Astrocyte (in vitro differentiated cells and primary cell): ENCODE measurements around the gene SPATA1. TPM values are rescaled to one million over a fixed set of nuclear protein-coding genes. Genes with fewer than 3 reads are reported as not detected.

Experiments used
- DNase-seq: peaks from one replicate; pipeline ENCODE4 v3.0.0-alpha.2; 2010; ENCODE audit warnings: low read depth
- FAIRE-seq: peaks from 2 replicates; lab custom pipeline; 2011; peaks lifted over from hg19 to GRCh38; lab: Jason Lieb, UNC
- H2AFZ ChIP-seq: 2 replicates; pipeline ENCODE4 v1.6.0; 2012; ENCODE audit warnings: low read depth, low read length, inconsistent platforms
- H3K27ac ChIP-seq: 2 replicates; pipeline ENCODE4 v1.5.1; 2011; ENCODE audit warnings: low read depth, low read length, inconsistent platforms
- H3K27me3 ChIP-seq: 2 replicates; pipeline ENCODE4 v1.6.0; 2011; ENCODE audit warnings: low read length, inconsistent platforms; ENCODE audit not compliant: insufficient read depth
- H3K36me3 ChIP-seq: 2 replicates; pipeline ENCODE4 v1.5.1; 2011; ENCODE audit warnings: low read length, inconsistent platforms; ENCODE audit not compliant: insufficient read depth
- H3K4me1 ChIP-seq: 2 replicates; pipeline ENCODE4 v1.5.1; 2011; ENCODE audit warnings: low read length, inconsistent platforms; ENCODE audit not compliant: insufficient read depth
- H3K4me2 ChIP-seq: 2 replicates; pipeline ENCODE4 v1.6.0; 2012; ENCODE audit warnings: low read length, inconsistent platforms
- H3K4me3 ChIP-seq: 2 replicates; pipeline ENCODE4 v1.5.1; 2011; ENCODE audit warnings: low read depth, mild to moderate bottlenecking, low read length, inconsistent platforms; ENCODE audit not compliant: insufficient read depth
- H3K79me2 ChIP-seq: 2 replicates; pipeline ENCODE4 v1.6.0; 2012; ENCODE audit warnings: mild to moderate bottlenecking, low read length, inconsistent platforms; ENCODE audit not compliant: insufficient read depth
- H3K9ac ChIP-seq: 2 replicates; pipeline ENCODE4 v1.6.0; 2012; ENCODE audit warnings: mild to moderate bottlenecking, low read length, inconsistent platforms
- H3K9me3 ChIP-seq: 2 replicates; pipeline ENCODE4 v1.5.1; 2012; ENCODE audit warnings: low read depth, mild to moderate bottlenecking, low read length, inconsistent platforms; ENCODE audit not compliant: insufficient read depth
- H4K20me1 ChIP-seq: 2 replicates; pipeline ENCODE4 v1.6.0; 2012; ENCODE audit warnings: low read length, inconsistent platforms; ENCODE audit not compliant: insufficient read depth
- H3K27ac Mint-ChIP-seq: one replicate; pipeline ENCODE4 v1.8.0; 2021; ENCODE audit warnings: mild to moderate bottlenecking, mixed read lengths; ENCODE audit not compliant: unreplicated experiment
- H3K27me3 Mint-ChIP-seq: one replicate; pipeline ENCODE4 v1.8.0; 2021; ENCODE audit warnings: low read depth, mixed read lengths; ENCODE audit not compliant: unreplicated experiment
- H3K36me3 Mint-ChIP-seq: one replicate; pipeline ENCODE4 v1.8.0; 2021; ENCODE audit warnings: low read depth, mixed read lengths; ENCODE audit not compliant: unreplicated experiment
- H3K4me1 Mint-ChIP-seq: one replicate; pipeline ENCODE4 v1.8.0; 2021; ENCODE audit warnings: low read depth, mixed read lengths; ENCODE audit not compliant: unreplicated experiment
- H3K4me3 Mint-ChIP-seq: one replicate; pipeline ENCODE4 v1.8.0; 2021; ENCODE audit warnings: mild to moderate bottlenecking, moderate library complexity, mixed read lengths; ENCODE audit not compliant: unreplicated experiment
- H3K9me3 Mint-ChIP-seq: one replicate; pipeline ENCODE4 v1.8.0; 2021; ENCODE audit warnings: mild to moderate bottlenecking, mixed read lengths; ENCODE audit not compliant: unreplicated experiment
- EZH2 ChIP-seq: IDR thresholded peaks from 2 replicates; pipeline ENCODE4 v1.6.1; 2012; ENCODE audit warnings: mild to moderate bottlenecking, low read length, inconsistent platforms; ENCODE audit not compliant: insufficient read depth
- total RNA-seq: library from RNA; stranded (reverse); gene quantifications from 2 replicates; pipeline ENCODE4 v1.2.1, GENCODE V29; 2021
- TF ChIP-seq, protein P1 (sequence below): IDR thresholded peaks from 2 replicates; pipeline ENCODE4 v1.5.1; 2011; ENCODE audit warnings: low read depth, mild to moderate bottlenecking, inconsistent platforms, low read length, moderate library complexity; ENCODE audit not compliant: insufficient read depth

The SPATA1 gene
- total RNA-seq, 1 donor from 2014 or later, result 1.4 TPM

DNA sequence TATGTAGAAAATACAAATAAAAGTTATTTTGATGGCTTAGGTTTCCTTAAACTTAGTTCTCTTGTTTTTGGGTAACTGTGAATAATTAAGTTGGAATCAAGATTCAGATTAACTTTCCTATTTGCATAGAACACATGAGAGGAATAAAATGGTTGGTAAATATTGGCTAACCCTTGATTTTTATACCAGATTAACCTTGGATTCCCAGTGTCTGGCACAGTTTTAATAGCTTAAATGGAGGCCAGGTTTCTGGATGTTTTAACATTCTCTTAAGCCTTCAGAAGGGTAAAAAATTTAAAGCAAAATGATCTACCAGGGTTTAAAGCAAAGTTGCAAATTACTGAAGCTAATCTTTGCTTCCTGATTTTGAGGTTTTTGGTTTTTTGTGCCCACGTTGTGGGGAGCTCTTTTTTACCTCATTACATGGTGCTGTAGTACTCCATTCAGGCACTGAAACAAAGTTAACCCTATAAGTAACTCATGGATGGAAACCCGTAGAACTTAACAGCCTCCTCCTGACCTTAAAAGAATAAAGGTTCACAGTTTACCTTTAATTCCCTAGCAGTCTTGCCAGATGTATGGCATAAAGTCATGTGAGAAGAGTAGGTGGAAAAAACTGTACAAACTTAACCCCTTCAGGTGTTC lies 8.4 kb upstream of the SPATA1 start:
- H3K9me3 ChIP-seq, result no peaks in the 10 kb centered on the region
- Mint-ChIP-seq H3K4me1 (peaks cover 7% of the 10 kb centered on the region), H3K9me3 (no peaks in the 10 kb centered on the region), H3K4me3 (no peak overlapping the region), H3K27me3 (no peaks in the 10 kb centered on the region), H3K36me3 (peaks cover 13% of the 10 kb centered on the region), H3K27ac (no peak overlapping the region)
- peaks cover 33% of the 10 kb centered on the region for H4K20me1 ChIP-seq
- peaks cover 46% of the 10 kb centered on the region for H3K36me3 ChIP-seq
- no peak overlapping the region for H3K4me3 ChIP-seq
- peaks cover 47% of the 10 kb centered on the region for H3K79me2 ChIP-seq
- FAIRE-seq (no peak), DNase-seq (no peak)
- no peaks in the 10 kb centered on the region for H3K4me1 ChIP-seq
- H3K27me3 ChIP-seq, result no peaks in the 10 kb centered on the region
- H2AFZ ChIP-seq, result no peak overlapping the region
- TF ChIP-seq, protein P1, sequence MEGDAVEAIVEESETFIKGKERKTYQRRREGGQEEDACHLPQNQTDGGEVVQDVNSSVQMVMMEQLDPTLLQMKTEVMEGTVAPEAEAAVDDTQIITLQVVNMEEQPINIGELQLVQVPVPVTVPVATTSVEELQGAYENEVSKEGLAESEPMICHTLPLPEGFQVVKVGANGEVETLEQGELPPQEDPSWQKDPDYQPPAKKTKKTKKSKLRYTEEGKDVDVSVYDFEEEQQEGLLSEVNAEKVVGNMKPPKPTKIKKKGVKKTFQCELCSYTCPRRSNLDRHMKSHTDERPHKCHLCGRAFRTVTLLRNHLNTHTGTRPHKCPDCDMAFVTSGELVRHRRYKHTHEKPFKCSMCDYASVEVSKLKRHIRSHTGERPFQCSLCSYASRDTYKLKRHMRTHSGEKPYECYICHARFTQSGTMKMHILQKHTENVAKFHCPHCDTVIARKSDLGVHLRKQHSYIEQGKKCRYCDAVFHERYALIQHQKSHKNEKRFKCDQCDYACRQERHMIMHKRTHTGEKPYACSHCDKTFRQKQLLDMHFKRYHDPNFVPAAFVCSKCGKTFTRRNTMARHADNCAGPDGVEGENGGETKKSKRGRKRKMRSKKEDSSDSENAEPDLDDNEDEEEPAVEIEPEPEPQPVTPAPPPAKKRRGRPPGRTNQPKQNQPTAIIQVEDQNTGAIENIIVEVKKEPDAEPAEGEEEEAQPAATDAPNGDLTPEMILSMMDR, result no peak
- no peak for TF ChIP-seq EZH2
- H3K27ac ChIP-seq, result no peak overlapping the region
- no peak overlapping the region for H3K9ac ChIP-seq
- H3K4me2 ChIP-seq, result no peak overlapping the region

DNA sequence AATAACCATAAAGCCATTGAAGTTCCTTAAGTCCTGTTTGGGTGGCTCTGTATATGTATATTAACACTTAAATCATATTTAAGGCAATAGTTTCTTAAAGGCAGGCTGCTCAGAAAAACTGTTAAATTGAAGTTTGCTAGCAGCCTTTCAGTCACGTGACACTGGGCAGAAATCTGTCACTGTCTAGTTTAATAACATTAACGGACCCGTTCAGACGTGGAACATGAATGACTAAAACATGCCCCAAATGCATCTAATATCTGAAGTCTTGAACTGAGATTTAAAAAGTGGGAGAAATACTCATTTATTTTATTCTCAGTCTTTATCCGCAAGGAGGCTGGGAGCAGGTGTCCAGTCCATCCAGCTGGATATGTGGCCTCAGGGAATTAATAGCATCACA lies 3.3 kb upstream of the SPATA1 start:
- H3K27ac ChIP-seq, result no peak overlapping the region
- H3K4me1 Mint-ChIP-seq, result peaks cover 13% of the 10 kb centered on the region
- H3K9me3 ChIP-seq, result no peaks in the 10 kb centered on the region
- peak overlapping the region; percentile 92 for H3K4me2 ChIP-seq
- H3K79me2 ChIP-seq, result peaks cover 86% of the 10 kb centered on the region
- no peaks in the 10 kb centered on the region for H3K27me3 Mint-ChIP-seq
- peaks cover 12% of the 10 kb centered on the region for H3K4me1 ChIP-seq
- TF ChIP-seq, protein P1, result no peak
- TF ChIP-seq EZH2, result no peak
- peaks cover 59% of the 10 kb centered on the region for H4K20me1 ChIP-seq
- no peak overlapping the region for H3K27ac Mint-ChIP-seq
- peak overlapping the region; percentile 98 for H3K4me3 Mint-ChIP-seq
- H3K27me3 ChIP-seq, result no peaks in the 10 kb centered on the region
- no peaks in the 10 kb centered on the region for H3K9me3 Mint-ChIP-seq
- no peak overlapping the region for H3K4me3 ChIP-seq
- no peak for FAIRE-seq
- H2AFZ ChIP-seq, result no peak overlapping the region
- DNase-seq, result no peak
- H3K9ac ChIP-seq, result no peak overlapping the region
- H3K36me3 ChIP-seq, result peaks cover 22% of the 10 kb centered on the region
- peaks cover 7% of the 10 kb centered on the region for H3K36me3 Mint-ChIP-seq
